HG02642 (cell line): ENCODE data around the gene C9.

Experiments used
- ATAC-seq: cut with Tn5 transposase; IDR thresholded peaks from one replicate; pipeline ENCODE4 v1.9.1; 2021; ENCODE audit warnings: mild to moderate bottlenecking; ENCODE audit not compliant: unreplicated experiment, poor library complexity

Gene C9

DNA sequence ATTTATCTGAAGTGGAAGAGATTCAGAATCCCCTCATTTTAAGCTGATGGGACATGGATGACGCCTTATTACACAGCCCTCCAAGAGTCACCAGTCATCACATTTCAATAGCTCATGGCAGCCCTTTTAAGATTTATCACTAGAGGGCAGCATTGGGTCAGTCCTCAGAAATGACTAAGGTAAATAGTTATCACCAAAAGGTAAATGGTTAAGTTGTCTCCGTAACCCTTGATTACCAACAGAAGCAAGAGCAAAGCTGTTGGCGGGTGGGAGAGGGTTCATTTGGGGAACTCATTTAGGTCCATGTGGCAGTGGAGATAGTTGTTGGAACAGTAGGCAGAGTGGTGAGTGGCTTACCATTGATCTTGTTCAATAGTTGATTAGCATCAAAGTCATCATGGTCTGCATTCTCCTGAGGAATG is 12.0 kb upstream of the C9 start:
- ATAC-seq = peak; percentile 72

DNA sequence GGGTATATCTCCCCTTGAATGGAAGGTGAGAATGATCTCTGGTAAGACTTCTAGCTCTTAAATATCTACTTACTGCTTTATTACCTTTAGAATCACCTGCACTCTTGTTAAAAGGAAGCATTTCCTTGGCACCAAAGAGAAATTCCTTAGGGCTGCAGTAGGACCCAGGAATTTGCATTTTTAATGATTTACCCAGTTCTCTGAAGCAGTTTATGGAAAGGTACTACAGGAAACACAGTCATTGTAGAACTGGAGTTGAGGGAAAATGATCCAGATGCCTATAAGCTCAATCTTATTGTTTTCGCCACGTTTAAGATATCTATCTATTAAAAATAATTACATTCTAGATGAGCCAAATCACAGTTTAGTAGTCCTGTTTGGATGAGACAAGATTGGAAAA is 9.5 kb upstream of the C9 start:
- ATAC-seq = no peak

DNA sequence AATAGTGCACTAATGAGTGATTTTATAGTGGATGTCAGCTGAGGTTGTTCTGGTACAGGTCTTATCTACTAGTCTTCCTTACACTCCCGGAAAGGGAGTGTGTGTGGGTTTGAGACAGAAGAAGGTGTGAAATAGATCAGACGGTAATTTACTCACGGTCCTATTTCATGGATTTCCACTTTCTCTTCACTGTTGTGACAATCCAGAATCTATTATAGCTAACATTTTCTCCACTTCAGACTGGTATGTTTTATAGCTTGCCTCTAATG is 7.0 kb upstream of the C9 start:
- ATAC-seq = no peak

DNA sequence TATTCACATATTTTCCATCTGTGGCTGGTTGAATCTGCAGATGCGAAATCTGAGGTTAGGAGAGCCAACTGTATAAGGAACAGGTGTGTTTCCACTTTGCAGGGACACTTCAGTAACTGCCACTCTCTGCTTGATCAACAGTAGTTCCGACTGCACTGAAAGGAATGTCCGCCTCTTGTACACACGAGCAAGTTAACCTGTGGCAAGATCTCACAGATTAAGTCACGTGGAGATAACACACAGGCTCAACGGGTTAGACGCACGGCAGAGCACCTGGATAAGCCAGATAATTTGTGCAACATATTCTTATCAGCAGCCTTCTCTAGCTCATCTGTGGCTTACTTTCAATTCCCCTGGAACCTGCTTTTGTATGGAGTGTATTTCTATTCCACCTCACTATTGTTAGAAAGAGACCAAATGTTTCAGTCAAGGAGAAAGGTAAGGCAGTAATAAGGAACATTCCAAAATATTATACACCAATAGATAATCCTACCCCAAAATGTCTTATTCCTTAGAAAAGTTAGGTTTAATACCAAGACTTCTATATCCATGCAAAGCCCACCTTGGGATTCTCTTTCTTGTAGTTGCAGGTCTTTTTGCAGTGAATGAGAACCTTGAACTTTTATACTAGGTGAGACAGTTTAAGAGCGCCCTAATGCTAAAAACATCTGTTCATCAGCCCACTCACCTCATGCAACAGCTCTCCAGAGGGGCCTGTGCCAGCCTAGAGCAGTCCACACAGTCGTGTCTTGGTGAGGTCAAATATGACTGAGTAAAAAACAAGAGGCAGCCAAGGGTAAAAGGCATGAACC is 6.5 kb upstream of the C9 start:
- ATAC-seq = no peak

DNA sequence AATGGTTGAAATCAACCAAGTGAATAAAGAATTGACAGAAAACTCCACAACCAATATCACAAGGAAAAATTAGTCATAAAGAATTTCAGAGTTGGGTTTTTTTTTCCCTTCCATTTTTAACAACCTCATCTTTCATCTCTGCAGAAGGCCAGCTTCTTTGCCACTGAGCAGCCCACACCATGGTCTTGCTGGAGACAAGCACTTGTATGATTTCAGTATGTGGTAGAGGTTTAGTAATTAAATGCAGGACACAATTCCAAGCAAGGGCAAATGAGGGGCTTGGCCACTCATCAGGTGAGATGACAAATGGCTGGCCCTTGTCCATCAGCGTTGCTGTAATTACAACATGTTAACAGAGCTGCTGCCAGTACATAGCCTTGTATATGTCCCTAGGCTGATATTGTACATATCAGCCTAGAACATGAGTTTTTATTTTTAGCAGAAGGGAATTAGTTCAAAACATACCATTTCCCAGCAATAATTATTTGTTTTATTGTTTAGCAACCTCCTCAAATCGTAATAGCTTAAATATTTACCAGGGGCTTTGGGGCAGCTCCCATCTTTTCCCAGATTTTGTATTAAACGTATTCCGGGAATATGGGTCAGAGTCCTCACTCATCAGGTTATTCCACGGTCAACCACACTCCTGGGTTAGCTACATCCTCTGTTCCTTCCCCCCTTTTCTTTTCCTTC is 5.0 kb upstream of the C9 start:
- ATAC-seq = no peak

DNA sequence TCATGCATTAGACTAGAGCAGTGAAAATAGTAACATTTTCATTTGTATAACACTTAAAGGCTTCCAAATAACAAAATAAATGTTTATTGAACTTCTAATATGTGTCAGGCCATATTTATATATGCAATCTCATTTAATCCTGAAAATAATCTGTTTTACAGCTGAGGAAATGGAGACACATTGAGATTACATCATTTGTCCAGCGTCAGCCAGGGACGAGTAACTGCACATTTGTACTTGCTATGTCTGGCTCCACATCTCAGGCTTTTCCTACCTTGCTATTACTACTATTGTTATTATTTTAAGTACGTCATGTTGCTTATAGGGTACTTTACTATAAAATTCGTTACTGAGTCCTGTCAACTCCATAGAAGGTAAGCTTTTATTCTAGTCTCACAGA is 3.8 kb upstream of the C9 start:
- no peak for ATAC-seq

DNA sequence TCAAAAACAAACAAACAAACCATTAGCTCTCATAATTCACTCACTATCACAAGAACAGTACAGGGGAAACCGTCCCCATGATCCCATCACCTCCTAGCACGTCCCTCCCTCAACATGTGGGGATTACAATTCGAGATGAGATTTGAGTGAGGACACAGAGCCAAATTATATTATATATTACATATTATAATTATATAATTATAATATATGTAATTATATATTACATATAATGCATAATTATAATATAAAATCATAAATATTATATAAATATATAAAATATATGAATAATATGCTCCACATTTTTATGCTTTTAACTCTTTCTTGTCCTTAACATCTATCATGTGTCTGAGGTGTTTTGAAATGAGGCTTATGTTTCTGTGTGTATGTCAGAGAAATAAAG is 3.4 kb upstream of the C9 start:
- ATAC-seq = no peak

DNA sequence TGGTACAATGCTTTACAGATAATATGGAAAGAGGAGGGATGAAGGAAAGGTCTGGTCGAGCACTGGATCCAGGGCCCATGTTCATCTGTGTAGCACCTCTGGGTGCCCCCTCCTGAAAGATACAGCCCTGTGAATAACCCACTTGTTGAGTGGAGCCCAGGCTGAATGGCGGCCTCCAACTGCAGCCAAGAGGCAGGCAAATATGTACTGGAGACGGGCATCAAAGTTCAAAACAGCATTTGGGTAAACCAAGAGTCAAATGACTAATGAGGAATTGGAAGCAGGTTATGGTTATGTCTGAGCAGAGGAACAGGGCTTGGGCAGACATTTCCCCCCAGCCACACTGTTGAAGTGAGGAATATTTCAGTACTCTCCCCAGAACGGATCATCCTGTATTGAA is 1.1 kb downstream of the C9 start:
- no peak for ATAC-seq

DNA sequence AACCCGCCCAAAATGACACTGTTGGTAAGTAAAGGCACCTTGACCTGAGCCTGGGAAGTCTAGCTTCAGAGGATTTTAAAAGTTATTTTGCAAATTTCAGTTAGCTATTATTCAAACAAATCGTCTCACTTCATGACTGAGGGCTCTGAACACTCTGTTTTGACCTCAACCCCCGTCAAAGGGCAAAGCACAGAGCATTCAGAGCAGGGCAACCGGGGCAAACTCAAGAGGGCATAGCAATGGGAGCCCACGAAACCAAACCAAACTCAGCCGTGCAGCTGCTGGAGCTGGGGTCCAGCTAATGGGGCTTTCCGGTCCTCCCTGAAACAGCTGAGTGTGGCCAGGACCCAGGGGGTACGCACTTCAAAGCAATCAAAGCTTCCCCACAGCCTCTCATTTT is 1.6 kb downstream of the C9 start:
- ATAC-seq = no peak

DNA sequence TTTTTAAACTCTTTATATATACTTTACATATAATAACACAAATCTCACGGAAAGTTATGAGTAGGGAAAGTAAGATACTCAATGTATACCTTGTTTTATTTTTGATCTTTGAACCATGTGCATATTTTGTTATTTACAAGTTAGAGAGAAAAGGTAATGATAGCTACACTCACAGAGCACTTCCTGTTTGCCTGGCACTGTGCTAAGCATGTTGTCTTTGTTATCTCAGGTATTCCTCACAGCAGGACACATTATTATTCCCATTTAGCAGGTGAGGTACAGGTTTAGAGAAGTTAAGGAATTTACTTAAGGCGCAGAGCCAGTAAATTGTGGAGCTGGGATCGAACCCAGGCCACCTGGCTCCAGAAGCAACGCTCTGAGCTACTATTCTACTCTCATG is 3.0 kb downstream of the C9 start:
- ATAC-seq = no peak

DNA sequence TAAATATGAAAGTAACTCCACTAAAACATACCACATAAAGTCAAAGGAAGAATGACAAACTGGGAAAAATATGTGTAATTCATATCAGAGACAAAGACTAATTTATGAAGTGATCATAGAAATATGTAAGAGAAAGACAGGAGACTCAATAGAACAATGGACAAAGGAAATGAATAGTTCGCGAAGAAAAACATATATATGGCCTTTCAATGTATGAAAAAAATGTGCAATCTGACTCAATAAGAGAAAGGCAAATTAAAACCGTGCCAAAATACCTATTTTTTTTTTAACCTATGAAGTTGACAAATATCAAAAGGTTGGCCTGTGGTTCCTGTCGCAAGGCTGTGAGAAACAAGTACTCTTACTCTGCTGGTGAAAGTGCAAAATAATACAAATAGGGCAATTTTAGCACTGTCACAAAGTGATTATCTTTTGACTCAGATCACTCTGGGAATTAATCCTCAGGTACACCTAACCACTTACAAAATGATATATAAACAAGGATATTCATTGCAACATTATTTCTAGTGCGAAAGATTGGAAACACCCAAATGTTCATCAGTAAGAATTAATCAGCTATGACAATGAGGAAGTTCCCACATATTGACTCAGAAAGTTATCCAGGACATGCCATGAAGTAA is 3.7 kb downstream of the C9 start:
- ATAC-seq = no peak

DNA sequence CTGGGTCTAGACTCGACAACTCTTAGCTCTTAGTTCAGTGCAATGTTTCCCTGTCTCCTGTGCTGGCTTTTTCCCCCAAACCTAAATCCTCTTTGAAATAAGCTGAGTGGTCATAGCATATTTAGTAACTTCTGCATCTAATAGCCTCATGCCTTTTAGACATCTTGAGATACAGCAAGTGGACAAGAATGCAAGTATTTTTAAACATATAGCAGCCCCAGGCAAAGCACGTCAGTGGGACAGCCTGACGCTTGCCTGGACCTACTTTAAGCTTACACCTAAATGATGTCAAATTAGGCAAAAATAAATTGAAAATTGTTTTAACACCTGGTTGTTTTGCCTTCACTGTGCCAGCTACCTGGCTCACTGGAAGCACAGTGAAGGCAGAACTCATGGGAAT is 8.0 kb downstream of the C9 start:
- no peak for ATAC-seq

DNA sequence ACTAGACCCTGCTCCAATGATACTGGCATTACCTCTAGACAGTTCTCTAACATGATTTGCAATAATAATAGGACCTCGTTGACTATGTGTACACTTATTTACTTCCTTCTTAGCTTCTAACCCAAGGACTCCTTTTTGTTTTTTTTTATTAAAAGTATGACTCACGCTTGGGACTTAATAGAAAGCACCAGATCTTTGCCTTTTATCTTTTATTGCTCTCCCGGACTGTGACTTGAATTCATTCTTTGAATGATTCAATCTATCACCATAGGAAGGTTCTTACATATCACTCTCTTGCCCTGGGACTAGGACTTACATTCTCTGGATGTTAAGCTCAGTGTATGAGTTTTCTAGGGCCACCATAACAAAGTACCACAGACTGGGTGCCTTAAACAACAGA is 9.0 kb downstream of the C9 start:
- ATAC-seq = no peak

DNA sequence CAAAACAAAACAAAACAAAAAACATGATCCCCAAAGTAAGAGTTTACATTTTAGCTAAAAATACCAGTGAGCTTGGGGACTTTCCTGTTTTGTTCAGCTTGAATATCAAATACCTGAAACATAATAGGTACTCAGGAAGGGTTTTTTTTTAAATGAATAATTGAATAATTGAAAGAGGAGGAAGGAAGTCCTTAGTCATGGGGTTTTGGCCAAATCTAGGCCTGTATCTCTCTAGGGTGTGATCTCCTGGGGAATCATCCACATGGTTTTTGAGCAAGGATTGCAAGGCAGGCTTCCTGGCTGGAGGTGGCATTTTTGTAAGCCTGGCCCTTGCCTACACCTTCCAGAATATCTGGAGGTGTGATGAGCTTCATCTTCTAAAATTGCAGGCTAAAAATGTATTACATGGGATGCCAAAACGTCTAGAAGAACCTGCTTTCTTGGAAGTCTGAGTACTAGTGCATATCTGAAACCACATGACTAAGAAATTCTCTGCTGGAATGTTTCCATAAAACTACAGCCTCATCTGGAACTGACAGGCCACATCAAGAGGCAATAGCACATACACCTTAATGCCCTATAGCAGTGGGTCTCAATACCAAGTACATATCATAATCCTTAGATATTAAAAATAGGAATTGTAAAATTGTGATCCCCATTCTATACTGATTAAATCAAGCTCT is 10.4 kb downstream of the C9 start:
- no peak for ATAC-seq

DNA sequence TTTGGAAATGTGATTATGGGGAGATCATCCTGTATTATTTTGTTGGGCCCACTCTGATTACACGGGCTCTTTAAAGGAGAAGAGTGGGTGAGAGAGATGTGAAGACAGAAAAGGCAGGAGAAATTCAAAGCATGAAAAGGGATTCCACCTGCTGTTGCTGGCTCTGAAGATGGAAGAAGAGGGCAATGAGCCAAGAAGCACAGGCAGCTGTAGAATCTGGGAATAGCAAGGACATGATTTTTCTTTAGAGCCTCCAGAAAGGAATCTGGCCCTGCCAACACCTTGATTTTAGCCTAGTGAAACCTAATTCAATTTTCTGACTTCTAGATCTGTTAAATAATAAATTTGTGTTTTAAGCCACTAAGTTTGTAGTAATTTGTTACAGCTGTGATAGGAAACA is 11.3 kb downstream of the C9 start:
- no peak for ATAC-seq

DNA sequence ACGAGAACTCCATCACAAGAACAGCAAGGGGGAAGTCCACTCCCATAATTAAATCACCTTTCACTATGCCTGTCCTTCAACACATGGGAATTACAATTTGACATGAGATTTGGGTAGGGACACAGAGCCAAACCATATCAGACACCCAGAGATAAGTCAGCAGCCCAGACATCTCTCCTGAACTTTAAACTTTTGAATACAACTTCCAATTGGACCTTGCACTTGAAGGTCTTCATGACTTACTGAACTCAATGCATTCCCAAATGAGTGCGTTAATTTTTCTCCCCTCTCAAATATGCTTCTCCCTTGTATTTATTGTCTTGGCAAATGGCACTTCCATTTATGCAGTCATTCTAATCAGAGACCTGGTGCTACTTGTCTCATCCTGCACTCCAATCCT is 12.1 kb downstream of the C9 start:
- no peak for ATAC-seq

DNA sequence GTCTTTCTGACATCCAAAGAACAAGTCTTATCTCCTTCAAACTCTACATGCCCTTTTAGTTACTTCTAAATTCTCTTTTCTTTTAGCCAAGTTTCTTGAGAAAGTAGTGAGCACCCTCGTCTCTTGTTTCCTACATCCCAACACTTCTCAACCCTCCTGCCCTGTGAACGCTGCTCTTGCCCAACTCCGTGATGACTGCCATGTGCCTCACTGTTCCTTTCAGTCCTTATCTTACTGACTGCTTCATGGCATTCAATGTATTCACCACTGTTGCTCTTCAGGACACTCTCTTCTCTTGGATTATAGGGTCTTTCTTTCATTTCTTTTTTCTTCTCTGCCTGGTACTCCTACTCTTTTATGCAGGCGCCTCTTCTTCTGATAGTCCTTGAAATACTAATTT is 14.8 kb downstream of the C9 start:
- no peak for ATAC-seq

DNA sequence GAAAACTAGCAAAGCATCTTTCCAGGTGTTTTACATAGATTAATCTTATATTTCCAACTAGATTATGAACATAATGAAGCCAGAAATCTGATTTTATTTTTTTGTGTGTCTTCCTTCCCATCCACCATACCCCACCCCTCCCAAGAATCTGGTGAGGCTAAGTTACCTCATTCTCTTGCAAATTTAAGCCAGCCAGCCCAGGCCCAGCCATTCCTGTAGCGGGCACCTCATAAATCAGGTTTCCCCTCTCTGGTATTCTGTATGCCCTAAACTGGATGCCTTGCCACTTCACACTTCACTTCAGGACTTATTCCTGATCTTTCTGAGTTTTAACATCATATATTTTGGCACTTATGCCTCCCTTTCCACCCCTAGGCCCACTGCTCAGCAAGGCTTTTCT is 21.8 kb downstream of the C9 start:
- ATAC-seq = no peak

DNA sequence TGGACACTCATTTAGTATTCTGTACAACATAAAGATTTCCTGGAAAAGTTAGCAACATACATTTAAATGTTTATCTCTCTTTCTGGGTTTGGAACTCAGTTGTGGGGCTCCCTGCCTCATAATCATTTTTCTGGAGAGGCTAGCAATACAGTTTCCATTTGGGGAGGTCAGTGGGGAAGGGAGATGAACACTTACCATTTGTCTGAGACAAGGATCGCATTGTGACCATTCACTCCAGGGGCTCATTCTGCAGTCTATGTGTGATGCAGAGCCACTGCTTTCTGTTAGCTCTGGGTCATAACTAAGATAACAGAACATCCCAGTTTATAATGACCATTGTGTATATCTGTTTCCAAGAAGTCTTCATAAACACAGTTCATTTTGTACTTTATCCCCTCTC is 22.4 kb downstream of the C9 start:
- ATAC-seq = no peak

DNA sequence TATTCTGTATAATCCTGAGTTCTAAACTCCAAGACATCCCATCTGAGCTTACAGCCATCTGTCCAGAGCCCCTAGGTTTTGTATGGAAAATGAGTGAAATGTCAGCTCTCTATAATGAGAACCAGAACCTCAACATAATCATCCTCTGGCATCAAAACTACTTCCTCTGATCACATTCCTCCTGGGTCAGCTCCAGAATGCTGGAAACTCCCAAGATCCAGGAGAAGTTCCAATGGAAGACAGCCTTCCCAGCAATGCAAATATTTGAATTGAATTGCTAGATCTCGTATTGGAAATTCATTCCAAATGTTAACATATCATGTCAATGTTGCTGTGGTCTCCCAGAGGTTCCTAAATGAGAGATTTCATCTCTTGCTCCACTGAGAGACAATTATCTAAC is 23.8 kb downstream of the C9 start:
- no peak for ATAC-seq

DNA sequence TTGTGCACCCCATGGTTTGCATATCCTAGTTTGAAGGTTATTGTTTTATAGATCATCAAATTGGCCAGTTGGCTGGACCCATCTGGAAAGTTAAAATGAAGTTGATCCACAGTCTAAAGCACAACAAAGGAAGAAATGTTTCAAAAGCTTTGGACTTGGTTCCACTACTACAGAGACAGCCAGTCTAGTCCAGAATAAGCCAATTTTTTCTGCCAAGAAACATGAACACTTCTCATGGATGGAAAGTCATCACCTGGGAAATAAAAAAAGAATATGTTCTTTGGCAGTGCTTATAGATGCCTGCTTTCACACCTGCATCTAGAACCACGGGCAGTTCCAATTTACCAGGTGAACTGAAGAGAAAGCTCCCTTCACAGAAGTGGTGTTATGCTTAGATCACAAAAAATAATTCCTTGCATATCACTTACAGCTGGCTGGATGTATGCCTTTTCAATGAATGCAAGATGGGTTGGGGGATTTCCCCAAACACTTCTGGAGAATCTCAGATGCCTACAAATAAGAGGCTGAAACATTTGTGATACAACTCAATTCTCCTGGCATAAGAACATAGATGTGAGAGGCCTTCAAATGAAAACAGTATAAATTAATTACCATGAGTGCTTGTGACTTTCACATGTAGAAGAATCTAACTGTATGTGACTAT is 26.9 kb downstream of the C9 start:
- ATAC-seq = no peak
